SK-N-SH (cell line): ENCODE results near the gene USP22.

Source experiments
- EP300 ChIP-seq, 2 experiments: IDR thresholded peaks; 2 replicates each; pipeline versions ENCODE4 v1.4.0 to v1.6.1; 2012; ENCODE audit warnings: borderline replicate concordance in 1 of 2, low read depth in 1 of 2, low read length in 1 of 2
- FOXM1 ChIP-seq: IDR thresholded peaks from 2 replicates; pipeline ENCODE4 v1.4.0; 2012; ENCODE audit warnings: low read depth, mild to moderate bottlenecking
- MEF2A ChIP-seq: IDR thresholded peaks from 2 replicates; pipeline ENCODE4 v1.4.0; 2012; ENCODE audit warnings: low read depth, borderline replicate concordance
- MXI1 ChIP-seq: IDR thresholded peaks from 2 replicates; pipeline ENCODE4 v1.6.1; 2012; ENCODE audit warnings: mild to moderate bottlenecking, low read depth, low read length, improper control_type of control experiment
- POLR2AphosphoS5 ChIP-seq: IDR thresholded peaks from 2 replicates; pipeline ENCODE4 v1.6.1; 2012; ENCODE audit warnings: low read depth, low read length
- SIN3A ChIP-seq: IDR thresholded peaks from 2 replicates; pipeline ENCODE4 v1.6.1; 2012; ENCODE audit warnings: low read depth, mild to moderate bottlenecking, low read length, moderate library complexity, borderline replicate concordance
- SMC3 ChIP-seq: IDR thresholded peaks from 2 replicates; pipeline ENCODE4 v1.6.1; 2012; ENCODE audit warnings: low read depth, low read length, improper control_type of control experiment
- TEAD4 ChIP-seq: IDR thresholded peaks from 2 replicates; pipeline ENCODE4 v1.4.0; 2012; ENCODE audit warnings: mild to moderate bottlenecking, borderline replicate concordance; ENCODE audit not compliant: insufficient read depth
- YY1 ChIP-seq: IDR thresholded peaks from 2 replicates; pipeline ENCODE4 v1.4.0; 2012; ENCODE audit warnings: low read depth, mild to moderate bottlenecking
- TF ChIP-seq, protein P1 (sequence below): fragments of 200-600 bp; sonication (generic); IDR thresholded peaks from 2 replicates; pipeline ENCODE4 v1.6.1; 2017; ENCODE audit warnings: antibody characterized with exemption, mild to moderate bottlenecking, moderate library complexity
- TF ChIP-seq, protein P2 (sequence below): IDR thresholded peaks from 2 replicates; pipeline ENCODE4 v1.6.1; 2012; ENCODE audit warnings: mild to moderate bottlenecking, low read depth, low read length, moderate library complexity
- TF ChIP-seq, protein P3 (sequence below): IDR thresholded peaks from 2 replicates; pipeline ENCODE4 v1.4.0; 2012; ENCODE audit warnings: low read depth, borderline replicate concordance

DNA sequence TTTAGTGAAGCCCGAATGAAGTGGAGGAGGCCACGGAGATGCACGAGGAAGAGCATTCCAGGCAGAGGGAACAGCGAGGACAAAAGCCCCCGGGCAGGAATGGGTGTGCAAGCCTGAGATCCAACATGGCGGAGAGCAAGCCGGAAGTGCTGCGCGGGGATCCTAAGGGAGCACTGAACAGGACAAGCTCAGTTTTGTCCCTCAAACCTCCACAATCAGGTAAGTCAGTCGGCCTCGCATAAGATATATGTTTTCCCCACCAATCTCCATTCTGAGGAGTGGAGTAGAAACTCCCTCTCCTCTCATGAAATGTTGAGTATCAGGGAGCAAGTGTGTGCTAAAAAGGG lies 32.9 kb upstream of the USP22 start:
- TF ChIP-seq YY1 = no peak
- no peak for TF ChIP-seq MEF2A
- TF ChIP-seq, protein P1, sequence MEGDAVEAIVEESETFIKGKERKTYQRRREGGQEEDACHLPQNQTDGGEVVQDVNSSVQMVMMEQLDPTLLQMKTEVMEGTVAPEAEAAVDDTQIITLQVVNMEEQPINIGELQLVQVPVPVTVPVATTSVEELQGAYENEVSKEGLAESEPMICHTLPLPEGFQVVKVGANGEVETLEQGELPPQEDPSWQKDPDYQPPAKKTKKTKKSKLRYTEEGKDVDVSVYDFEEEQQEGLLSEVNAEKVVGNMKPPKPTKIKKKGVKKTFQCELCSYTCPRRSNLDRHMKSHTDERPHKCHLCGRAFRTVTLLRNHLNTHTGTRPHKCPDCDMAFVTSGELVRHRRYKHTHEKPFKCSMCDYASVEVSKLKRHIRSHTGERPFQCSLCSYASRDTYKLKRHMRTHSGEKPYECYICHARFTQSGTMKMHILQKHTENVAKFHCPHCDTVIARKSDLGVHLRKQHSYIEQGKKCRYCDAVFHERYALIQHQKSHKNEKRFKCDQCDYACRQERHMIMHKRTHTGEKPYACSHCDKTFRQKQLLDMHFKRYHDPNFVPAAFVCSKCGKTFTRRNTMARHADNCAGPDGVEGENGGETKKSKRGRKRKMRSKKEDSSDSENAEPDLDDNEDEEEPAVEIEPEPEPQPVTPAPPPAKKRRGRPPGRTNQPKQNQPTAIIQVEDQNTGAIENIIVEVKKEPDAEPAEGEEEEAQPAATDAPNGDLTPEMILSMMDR = no peak
- TF ChIP-seq TEAD4 = no peak
- no peak for TF ChIP-seq POLR2AphosphoS5
- TF ChIP-seq, protein P2, sequence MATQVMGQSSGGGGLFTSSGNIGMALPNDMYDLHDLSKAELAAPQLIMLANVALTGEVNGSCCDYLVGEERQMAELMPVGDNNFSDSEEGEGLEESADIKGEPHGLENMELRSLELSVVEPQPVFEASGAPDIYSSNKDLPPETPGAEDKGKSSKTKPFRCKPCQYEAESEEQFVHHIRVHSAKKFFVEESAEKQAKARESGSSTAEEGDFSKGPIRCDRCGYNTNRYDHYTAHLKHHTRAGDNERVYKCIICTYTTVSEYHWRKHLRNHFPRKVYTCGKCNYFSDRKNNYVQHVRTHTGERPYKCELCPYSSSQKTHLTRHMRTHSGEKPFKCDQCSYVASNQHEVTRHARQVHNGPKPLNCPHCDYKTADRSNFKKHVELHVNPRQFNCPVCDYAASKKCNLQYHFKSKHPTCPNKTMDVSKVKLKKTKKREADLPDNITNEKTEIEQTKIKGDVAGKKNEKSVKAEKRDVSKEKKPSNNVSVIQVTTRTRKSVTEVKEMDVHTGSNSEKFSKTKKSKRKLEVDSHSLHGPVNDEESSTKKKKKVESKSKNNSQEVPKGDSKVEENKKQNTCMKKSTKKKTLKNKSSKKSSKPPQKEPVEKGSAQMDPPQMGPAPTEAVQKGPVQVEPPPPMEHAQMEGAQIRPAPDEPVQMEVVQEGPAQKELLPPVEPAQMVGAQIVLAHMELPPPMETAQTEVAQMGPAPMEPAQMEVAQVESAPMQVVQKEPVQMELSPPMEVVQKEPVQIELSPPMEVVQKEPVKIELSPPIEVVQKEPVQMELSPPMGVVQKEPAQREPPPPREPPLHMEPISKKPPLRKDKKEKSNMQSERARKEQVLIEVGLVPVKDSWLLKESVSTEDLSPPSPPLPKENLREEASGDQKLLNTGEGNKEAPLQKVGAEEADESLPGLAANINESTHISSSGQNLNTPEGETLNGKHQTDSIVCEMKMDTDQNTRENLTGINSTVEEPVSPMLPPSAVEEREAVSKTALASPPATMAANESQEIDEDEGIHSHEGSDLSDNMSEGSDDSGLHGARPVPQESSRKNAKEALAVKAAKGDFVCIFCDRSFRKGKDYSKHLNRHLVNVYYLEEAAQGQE = no peak
- no peak for TF ChIP-seq MXI1
- no peak for TF ChIP-seq EP300 (IDR thresholded peaks at IDR 0.05; ENCODE audit: borderline replicate concordance in 1 of 2, low read depth in 1 of 2, low read length in 1 of 2)
- TF ChIP-seq SMC3 = no peak
- TF ChIP-seq, protein P3, sequence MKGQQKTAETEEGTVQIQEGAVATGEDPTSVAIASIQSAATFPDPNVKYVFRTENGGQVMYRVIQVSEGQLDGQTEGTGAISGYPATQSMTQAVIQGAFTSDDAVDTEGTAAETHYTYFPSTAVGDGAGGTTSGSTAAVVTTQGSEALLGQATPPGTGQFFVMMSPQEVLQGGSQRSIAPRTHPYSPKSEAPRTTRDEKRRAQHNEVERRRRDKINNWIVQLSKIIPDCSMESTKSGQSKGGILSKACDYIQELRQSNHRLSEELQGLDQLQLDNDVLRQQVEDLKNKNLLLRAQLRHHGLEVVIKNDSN = no peak
- TF ChIP-seq SIN3A = no peak
- no peak for TF ChIP-seq FOXM1
